ENCODE measurements around the gene PIAS1. TPM values are rescaled to one million over a fixed set of nuclear protein-coding genes. Genes with fewer than 3 reads are reported as not detected.
"Not testable (repeated sequence)": the region's sequence is repeated elsewhere in the genome, so short reads cannot be mapped to it uniquely, and the experiment has no call there.

PIAS1 gene
- total RNA-seq, 2 donors from 2014 or later, result 31.3 to 42.7 TPM

GRCh38 chr15:68051109-68051508 lies 3.0 kb upstream of the PIAS1 start:
- Mint-ChIP-seq H3K27ac (no peak overlapping the region), H3K9me3 (no peaks in the 10 kb centered on the region), H3K36me3 (ENCODE audit: low read depth) (no peaks in the 10 kb centered on the region), H3K4me1 (peaks cover 8% of the 10 kb centered on the region), H3K27me3 (peaks cover 15% of the 10 kb centered on the region), H3K4me3 (no peak overlapping the region)
- ATAC-seq (replicated peaks), result no peak

GRCh38 chr15:68051907-68052306 lies 2.2 kb upstream of the PIAS1 start:
- ATAC-seq (replicated peaks), result no peak
- H3K4me1 Mint-ChIP-seq, result peaks cover 16% of the 10 kb centered on the region
- H3K27ac Mint-ChIP-seq, result no peak overlapping the region
- no peak overlapping the region for H3K4me3 Mint-ChIP-seq
- peaks cover 7% of the 10 kb centered on the region for H3K36me3 Mint-ChIP-seq (ENCODE audit: low read depth)
- H3K9me3 Mint-ChIP-seq, result no peaks in the 10 kb centered on the region
- peaks cover 12% of the 10 kb centered on the region for H3K27me3 Mint-ChIP-seq

GRCh38 chr15:68052431-68052830 lies 1.7 kb upstream of the PIAS1 start:
- H3K4me3 Mint-ChIP-seq, result peak overlapping the region; percentile 90
- H3K27ac Mint-ChIP-seq, result no peak overlapping the region
- no peaks in the 10 kb centered on the region for H3K9me3 Mint-ChIP-seq
- H3K4me1 Mint-ChIP-seq, result peaks cover 16% of the 10 kb centered on the region
- H3K36me3 Mint-ChIP-seq (ENCODE audit: low read depth), result peaks cover 11% of the 10 kb centered on the region
- H3K27me3 Mint-ChIP-seq, result peaks cover 12% of the 10 kb centered on the region
- ATAC-seq (replicated peaks), result no peak

GRCh38 chr15:68053001-68053400 lies 1.1 kb upstream of the PIAS1 start:
- Mint-ChIP-seq H3K4me3 (peak overlapping the region; percentile 90), H3K36me3 (ENCODE audit: low read depth) (peaks cover 11% of the 10 kb centered on the region), H3K27me3 (peaks cover 12% of the 10 kb centered on the region), H3K4me1 (peaks cover 22% of the 10 kb centered on the region), H3K27ac (no peak overlapping the region), H3K9me3 (no peaks in the 10 kb centered on the region)
- no peak for ATAC-seq (replicated peaks)

- peaks cover 6% of the 10 kb centered on the region for H3K27me3 Mint-ChIP-seq
- H3K9me3 Mint-ChIP-seq, result no peaks in the 10 kb centered on the region
- H3K4me1 Mint-ChIP-seq, result peaks cover 22% of the 10 kb centered on the region
- peak; percentile 8 for ATAC-seq (replicated peaks)
- H3K4me3 Mint-ChIP-seq, result peak overlapping the region; percentile 90
- H3K36me3 Mint-ChIP-seq (ENCODE audit: low read depth), result peaks cover 18% of the 10 kb centered on the region
- peak overlapping the region; percentile 82 for H3K27ac Mint-ChIP-seq
These were observed 611 bp downstream of the PIAS1 start for GRCh38 chr15:68054628-68055223.

- peak; percentile 70 for ATAC-seq (replicated peaks)
- H3K4me1 Mint-ChIP-seq, result peaks cover 22% of the 10 kb centered on the region
- peaks cover 6% of the 10 kb centered on the region for H3K27me3 Mint-ChIP-seq
- peak overlapping the region; percentile 82 for H3K27ac Mint-ChIP-seq
- H3K4me3 Mint-ChIP-seq, result peak overlapping the region; percentile 90
- H3K9me3 Mint-ChIP-seq, result no peaks in the 10 kb centered on the region
- H3K36me3 Mint-ChIP-seq (ENCODE audit: low read depth), result peaks cover 19% of the 10 kb centered on the region
These were observed 1.1 kb downstream of the PIAS1 start for GRCh38 chr15:68055224-68055705.

- no peak for ATAC-seq (replicated peaks)
- no peaks in the 10 kb centered on the region for H3K9me3 Mint-ChIP-seq
- peaks cover 6% of the 10 kb centered on the region for H3K27me3 Mint-ChIP-seq
- peaks cover 25% of the 10 kb centered on the region for H3K4me1 Mint-ChIP-seq
- peak overlapping the region; percentile 90 for H3K4me3 Mint-ChIP-seq
- peak overlapping the region; percentile 82 for H3K27ac Mint-ChIP-seq
- peaks cover 21% of the 10 kb centered on the region for H3K36me3 Mint-ChIP-seq (ENCODE audit: low read depth)
These were observed 2.2 kb downstream of the PIAS1 start for GRCh38 chr15:68056097-68056865.

GRCh38 chr15:68057034-68057433 lies 2.9 kb downstream of the PIAS1 start:
- Mint-ChIP-seq H3K27me3 (peaks cover 6% of the 10 kb centered on the region), H3K4me1 (peaks cover 32% of the 10 kb centered on the region), H3K27ac (no peak overlapping the region), H3K9me3 (no peaks in the 10 kb centered on the region), H3K36me3 (ENCODE audit: low read depth) (peaks cover 27% of the 10 kb centered on the region), H3K4me3 (peak overlapping the region; percentile 90)
- no peak for ATAC-seq (replicated peaks)

GRCh38 chr15:68057758-68058157 lies 3.6 kb downstream of the PIAS1 start:
- Mint-ChIP-seq H3K36me3 (ENCODE audit: low read depth) (peaks cover 27% of the 10 kb centered on the region), H3K4me3 (peak overlapping the region; percentile 90), H3K27ac (no peak overlapping the region), H3K9me3 (no peaks in the 10 kb centered on the region), H3K4me1 (peaks cover 36% of the 10 kb centered on the region), H3K27me3 (peaks cover 2% of the 10 kb centered on the region)
- ATAC-seq (replicated peaks), result no peak

GRCh38 chr15:68058970-68059369 lies 4.9 kb downstream of the PIAS1 start:
- H3K36me3 Mint-ChIP-seq (ENCODE audit: low read depth), result peaks cover 27% of the 10 kb centered on the region
- H3K27ac Mint-ChIP-seq; H3K9me3 Mint-ChIP-seq; H3K4me3 Mint-ChIP-seq; ATAC-seq (replicated peaks); H3K27me3 Mint-ChIP-seq: not testable (repeated sequence)
- H3K4me1 Mint-ChIP-seq, result peaks cover 32% of the 10 kb centered on the region

GRCh38 chr15:68059630-68060029 lies 5.5 kb downstream of the PIAS1 start:
- Mint-ChIP-seq H3K27me3 (no peaks in the 10 kb centered on the region), H3K4me3 (no peak overlapping the region), H3K4me1 (peaks cover 32% of the 10 kb centered on the region)

GRCh38 chr15:68061171-68061570 lies 7.1 kb downstream of the PIAS1 start:
- Mint-ChIP-seq H3K4me3 (peak overlapping the region; percentile 1), H3K9me3 (no peaks in the 10 kb centered on the region), H3K4me1 (peaks cover 27% of the 10 kb centered on the region), H3K27ac (no peak overlapping the region), H3K27me3 (no peaks in the 10 kb centered on the region), H3K36me3 (ENCODE audit: low read depth) (peaks cover 31% of the 10 kb centered on the region)
- no peak for ATAC-seq (replicated peaks)

More at GRCh38 chr15:68059630-68060029, 5.5 kb downstream of the PIAS1 start:
- Mint-ChIP-seq H3K9me3 (no peaks in the 10 kb centered on the region), H3K27ac (no peak overlapping the region), H3K36me3 (ENCODE audit: low read depth) (peaks cover 27% of the 10 kb centered on the region)
- ATAC-seq (replicated peaks), result no peak

GRCh38 chr15:68061602-68062001 lies 7.5 kb downstream of the PIAS1 start:
- no peaks in the 10 kb centered on the region for H3K9me3 Mint-ChIP-seq
- ATAC-seq (replicated peaks), result no peak

GRCh38 chr15:68062214-68062613 lies 8.1 kb downstream of the PIAS1 start:
- Mint-ChIP-seq H3K4me1 (peaks cover 20% of the 10 kb centered on the region), H3K9me3 (no peaks in the 10 kb centered on the region), H3K36me3 (ENCODE audit: low read depth) (peaks cover 31% of the 10 kb centered on the region), H3K4me3 (no peak overlapping the region), H3K27me3 (no peaks in the 10 kb centered on the region), H3K27ac (no peak overlapping the region)
- ATAC-seq (replicated peaks), result no peak

More at GRCh38 chr15:68061602-68062001, 7.5 kb downstream of the PIAS1 start:
- Mint-ChIP-seq H3K27me3 (no peaks in the 10 kb centered on the region), H3K4me1 (peaks cover 23% of the 10 kb centered on the region), H3K36me3 (ENCODE audit: low read depth) (peaks cover 31% of the 10 kb centered on the region), H3K4me3 (peak overlapping the region; percentile 1), H3K27ac (no peak overlapping the region)

- H3K4me1 Mint-ChIP-seq, result peaks cover 14% of the 10 kb centered on the region
- H3K4me3 Mint-ChIP-seq, result no peak overlapping the region
- H3K27ac Mint-ChIP-seq, result no peak overlapping the region
- ATAC-seq (replicated peaks), result no peak
- no peaks in the 10 kb centered on the region for H3K27me3 Mint-ChIP-seq
- H3K36me3 Mint-ChIP-seq (ENCODE audit: low read depth), result peaks cover 38% of the 10 kb centered on the region
- no peaks in the 10 kb centered on the region for H3K9me3 Mint-ChIP-seq
These were observed 8.9 kb downstream of the PIAS1 start for GRCh38 chr15:68062946-68063465.

Data from activated T-helper 17 cell treated with anti-CD3 and anti-CD28 coated beads, Interleukin-2, amount 50 U/mL, for 72 hours (primary cell).